Fibroblast of skin of right quadriceps (primary cell): ENCODE data around the gene SEMA4F.

ENCODE experiments used
- DNase-seq: peaks from one replicate; pipeline ENCODE4 v3.0.0-alpha.2; 2013

SEMA4F gene

DNA sequence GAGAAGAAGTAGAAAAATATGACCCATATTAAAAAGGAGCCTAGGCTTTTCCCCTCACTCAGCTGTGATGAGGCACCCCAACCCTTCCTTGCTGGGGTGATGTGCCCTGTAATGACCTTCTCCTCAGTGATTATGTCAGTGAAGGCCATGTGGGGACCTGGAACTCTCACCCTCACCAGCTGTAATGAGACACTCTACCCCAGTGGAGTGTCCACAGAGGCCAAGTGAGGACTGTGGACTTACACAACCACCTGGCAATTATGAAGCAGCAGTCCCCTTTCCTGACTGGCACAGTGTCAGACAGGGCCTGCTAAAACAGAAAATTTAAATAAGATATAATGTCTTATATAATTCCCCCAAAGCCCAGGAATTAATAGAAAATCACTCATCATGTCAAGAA lies 54.2 kb downstream of the SEMA4F start:
- DNase-seq = no peak

- peak; percentile 50 for DNase-seq
Observed at GRCh38 chr2:74708883-74709282, 54.8 kb downstream of the SEMA4F start.

DNA sequence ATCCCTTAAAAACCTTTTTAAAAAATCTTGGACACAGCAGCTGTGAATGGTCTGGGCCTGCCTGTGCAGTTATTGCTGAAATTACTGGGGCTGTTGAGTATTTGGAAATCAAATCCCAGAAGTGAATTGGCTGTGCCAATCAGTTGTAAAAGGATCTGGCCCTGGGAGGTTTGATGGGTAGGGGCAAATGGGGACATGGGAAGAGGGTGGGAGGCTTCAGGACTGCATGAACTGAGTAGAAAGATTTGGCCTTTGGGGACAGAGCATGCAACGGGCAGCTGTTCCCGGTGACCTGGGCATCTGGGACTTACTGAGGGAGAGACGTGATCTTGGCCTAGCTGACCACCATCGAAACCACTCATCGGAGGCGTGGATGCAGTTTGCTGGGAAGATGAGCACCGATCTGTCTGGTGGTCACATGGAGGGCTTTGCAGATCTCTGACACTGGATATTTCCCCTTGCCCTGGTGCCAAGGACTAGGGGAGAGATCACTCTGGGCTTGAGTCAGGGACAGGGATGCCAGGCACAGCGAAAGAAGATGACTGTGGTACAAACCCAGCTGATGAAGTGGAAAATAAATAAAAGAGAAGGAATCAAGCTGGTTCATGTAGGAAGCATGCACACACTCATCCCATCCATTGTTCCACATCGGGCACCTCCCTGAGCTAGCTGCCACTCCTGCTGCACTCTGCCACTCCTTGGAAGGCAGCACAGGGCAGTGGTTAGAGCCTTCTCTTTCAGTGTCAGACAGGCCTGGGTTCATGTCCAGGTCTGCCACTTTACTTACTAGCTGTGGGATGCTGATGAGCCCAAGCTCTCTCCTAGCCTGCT lies 58.4 kb downstream of the SEMA4F start:
- no peak for DNase-seq

DNA sequence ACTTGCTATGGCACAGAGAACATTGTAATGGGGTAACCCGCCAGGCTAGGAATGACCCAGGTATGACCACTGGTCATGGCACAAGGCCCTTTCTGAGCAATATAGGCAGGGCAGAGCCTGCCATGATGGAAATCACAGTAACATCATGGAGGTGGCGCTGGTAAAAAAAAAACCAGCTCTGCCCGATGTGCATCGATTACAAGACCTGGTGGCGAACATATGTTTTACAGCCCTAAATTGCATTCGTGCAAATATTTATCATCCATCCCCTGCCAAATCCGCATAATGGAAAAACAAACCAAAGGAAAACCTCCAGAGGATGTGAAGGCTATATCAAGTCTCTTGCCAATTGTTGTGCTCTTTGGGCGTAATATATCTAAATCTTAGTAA lies 60.6 kb downstream of the SEMA4F start:
- no peak for DNase-seq

DNA sequence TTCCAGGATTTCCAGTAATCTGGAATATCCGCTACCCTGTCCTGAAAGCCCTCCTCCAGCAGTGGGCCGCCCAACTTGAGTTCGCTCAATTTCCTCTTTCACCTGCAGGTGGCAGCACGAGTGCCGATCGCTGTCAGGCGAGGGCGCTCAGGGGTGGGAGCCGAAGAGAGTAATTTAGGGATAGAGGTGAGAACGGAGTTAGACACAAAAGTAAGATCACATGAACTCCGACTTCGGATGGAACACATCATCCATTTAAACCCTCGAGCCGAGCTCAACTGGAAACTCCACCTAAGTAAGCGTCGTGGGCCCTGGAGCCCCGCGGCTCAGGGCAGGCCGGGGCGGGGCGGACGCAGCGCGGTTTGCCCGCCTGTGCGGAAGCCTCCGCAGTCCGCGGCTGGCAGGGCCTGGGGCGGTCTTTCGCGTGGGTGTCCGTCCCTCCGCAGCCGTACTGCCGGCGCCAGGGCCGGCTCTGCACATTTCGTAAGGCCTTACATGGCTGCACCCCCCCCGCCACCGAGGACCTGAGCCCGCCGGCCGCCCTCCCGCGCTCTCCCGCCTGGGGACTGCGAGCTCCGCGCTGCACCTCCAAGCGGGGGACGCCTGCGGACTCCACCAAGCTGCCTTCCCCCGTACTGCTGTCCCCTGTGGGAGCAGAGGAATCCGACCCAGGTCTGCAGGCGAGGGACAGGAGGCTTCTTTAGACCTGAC lies 61.2 kb downstream of the SEMA4F start:
- DNase-seq = peak; percentile 71

- no peak for DNase-seq
Observed at GRCh38 chr2:74715880-74716279, 61.8 kb downstream of the SEMA4F start.

- DNase-seq = no peak
Observed at GRCh38 chr2:74719066-74719465, 65.0 kb downstream of the SEMA4F start.

GRCh38 chr2:74721316-74721715 lies 67.3 kb downstream of the SEMA4F start:
- DNase-seq = no peak

DNA sequence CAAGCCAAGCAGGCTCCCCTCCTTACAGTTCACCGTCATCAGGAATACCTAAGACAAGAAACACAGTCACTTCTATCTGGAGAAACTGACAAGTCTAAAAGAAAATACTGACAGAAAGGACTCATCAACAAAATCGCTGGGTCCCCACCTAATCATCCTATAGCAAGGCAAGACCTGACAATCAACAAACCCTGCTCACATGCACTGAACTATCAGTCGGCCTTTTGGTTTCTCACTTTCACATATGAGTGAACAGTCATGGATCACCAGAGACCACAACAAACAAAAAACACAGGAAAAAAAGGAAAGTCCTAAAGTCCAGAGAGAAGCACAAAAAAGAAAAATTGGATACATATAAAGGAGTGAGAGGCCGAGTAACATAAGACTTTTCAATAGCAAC lies 70.4 kb downstream of the SEMA4F start:
- DNase-seq = no peak

DNA sequence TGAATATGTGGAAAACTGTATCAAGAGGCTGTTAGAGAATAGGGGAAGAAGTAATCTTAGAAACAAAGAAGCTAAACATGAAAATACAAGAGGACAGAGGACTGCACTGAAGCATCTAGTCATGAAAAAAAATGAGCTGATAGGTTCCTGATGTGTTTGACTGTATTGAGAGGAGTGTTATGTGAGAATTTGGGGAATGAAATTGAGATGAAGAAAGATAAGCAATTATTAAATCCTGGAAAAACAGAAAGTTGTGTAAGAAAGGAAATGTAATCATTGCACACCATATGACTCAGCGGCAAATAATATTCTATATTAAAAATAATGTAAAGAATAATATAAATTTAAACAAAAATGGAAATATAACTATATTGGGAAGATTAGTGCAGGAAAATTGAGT lies 71.2 kb downstream of the SEMA4F start:
- no peak for DNase-seq

- no peak for DNase-seq
Observed at GRCh38 chr2:74728842-74729241, 74.8 kb downstream of the SEMA4F start.

DNA sequence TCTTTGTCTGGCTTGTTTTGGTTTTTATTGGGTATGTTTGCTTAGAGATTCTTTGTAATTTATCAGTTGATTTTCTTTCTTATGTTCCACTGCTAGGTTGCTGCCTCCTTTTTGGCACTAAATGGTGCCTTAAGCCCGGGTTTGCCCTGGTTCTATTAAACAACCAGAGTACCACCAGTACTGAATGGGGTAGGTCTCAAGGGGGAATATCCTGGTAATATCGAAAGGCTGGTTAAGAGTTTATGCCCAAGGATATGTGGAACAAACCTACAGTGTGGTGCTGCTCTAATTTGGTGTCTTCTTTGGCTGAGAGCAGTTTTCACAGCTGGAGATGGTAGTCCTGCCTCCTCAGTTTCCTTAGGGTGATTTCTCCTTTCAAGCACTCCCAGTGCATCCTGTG lies 76.5 kb downstream of the SEMA4F start:
- no peak for DNase-seq
